Fibroblast of lung (primary cell): ENCODE results near the gene TLR6.

Experiments
- EZH2 ChIP-seq: IDR thresholded peaks from 2 replicates; pipeline ENCODE4 v1.5.1; 2012; ENCODE audit warnings: low read length, control low read depth, mild to moderate bottlenecking; ENCODE audit errors: missing control alignments
- TF ChIP-seq, protein P1 (sequence below), 2 donors: IDR thresholded peaks in 1 of 2; conservative IDR thresholded peaks in 1 of 2; 1 replicate in 1 of 2; 2 replicates in 1 of 2; pipeline ENCODE4 v1.5.1; 2011 to 2012; ENCODE audit warnings: low read length in 2 of 2, control low read depth in 1 of 2, inconsistent platforms in 1 of 2, low read depth in 1 of 2, mild to moderate bottlenecking in 1 of 2

GRCh38 chr4:38832624-38833528 lies 23.7 kb downstream of the TLR6 start:
- TF ChIP-seq, protein P1, sequence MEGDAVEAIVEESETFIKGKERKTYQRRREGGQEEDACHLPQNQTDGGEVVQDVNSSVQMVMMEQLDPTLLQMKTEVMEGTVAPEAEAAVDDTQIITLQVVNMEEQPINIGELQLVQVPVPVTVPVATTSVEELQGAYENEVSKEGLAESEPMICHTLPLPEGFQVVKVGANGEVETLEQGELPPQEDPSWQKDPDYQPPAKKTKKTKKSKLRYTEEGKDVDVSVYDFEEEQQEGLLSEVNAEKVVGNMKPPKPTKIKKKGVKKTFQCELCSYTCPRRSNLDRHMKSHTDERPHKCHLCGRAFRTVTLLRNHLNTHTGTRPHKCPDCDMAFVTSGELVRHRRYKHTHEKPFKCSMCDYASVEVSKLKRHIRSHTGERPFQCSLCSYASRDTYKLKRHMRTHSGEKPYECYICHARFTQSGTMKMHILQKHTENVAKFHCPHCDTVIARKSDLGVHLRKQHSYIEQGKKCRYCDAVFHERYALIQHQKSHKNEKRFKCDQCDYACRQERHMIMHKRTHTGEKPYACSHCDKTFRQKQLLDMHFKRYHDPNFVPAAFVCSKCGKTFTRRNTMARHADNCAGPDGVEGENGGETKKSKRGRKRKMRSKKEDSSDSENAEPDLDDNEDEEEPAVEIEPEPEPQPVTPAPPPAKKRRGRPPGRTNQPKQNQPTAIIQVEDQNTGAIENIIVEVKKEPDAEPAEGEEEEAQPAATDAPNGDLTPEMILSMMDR (conservative IDR thresholded peaks at IDR 0.05 in 1 of 2, IDR thresholded peaks at IDR 0.05 in 1 of 2; ENCODE audit: low read depth in 1 of 2, low read length in 2 of 2) = no peak
- no peak for TF ChIP-seq EZH2
